ENCODE measurements around the gene WDFY2.
"Not testable (repeated sequence)": the region's sequence is repeated elsewhere in the genome, so short reads cannot be mapped to it uniquely, and the experiment has no call there.

GRCh38 chr13:51640696-51641095 is 56.4 kb downstream of the WDFY2 start:
- TF ChIP-seq CTCF (IDR thresholded peaks at IDR 0.05; ENCODE audit: low read depth, low read length); POLR2A (IDR thresholded peaks at IDR 0.05; ENCODE audit: extremely low read depth, insufficient read length); MAX (IDR thresholded peaks at IDR 0.05; ENCODE audit: low read depth, low read length); MYC (IDR thresholded peaks at IDR 0.05; ENCODE audit: low read depth, low read length): not testable (repeated sequence)

Data from NB4 (cell line).